Chondrocyte (in vitro differentiated cells): Measurements from ENCODE around the gene PAX7. TPM values are rescaled to one million over a fixed set of nuclear protein-coding genes. Genes with fewer than 3 reads are reported as not detected.

Experiments used
- DNase-seq: peaks from one replicate; pipeline ENCODE4 v3.0.0; 2021; ENCODE audit warnings: mixed read lengths, low spot score
- H3K27ac Mint-ChIP-seq: one replicate; pipeline ENCODE4 v1.8.0; 2021; ENCODE audit warnings: mild to moderate bottlenecking, moderate library complexity, mixed read lengths; ENCODE audit not compliant: unreplicated experiment
- H3K27me3 Mint-ChIP-seq: 2 replicates; pipeline ENCODE4 v1.8.0; 2021; ENCODE audit warnings: low read depth, mixed read lengths
- H3K36me3 Mint-ChIP-seq: 2 replicates; pipeline ENCODE4 v1.8.0; 2021; ENCODE audit warnings: low read depth, mixed read lengths
- H3K4me1 Mint-ChIP-seq: 2 replicates; pipeline ENCODE4 v1.8.0; 2021; ENCODE audit warnings: low read depth, mild to moderate bottlenecking, mixed read lengths
- H3K4me3 Mint-ChIP-seq: one replicate; pipeline ENCODE4 v1.8.0; 2021; ENCODE audit warnings: mild to moderate bottlenecking, moderate library complexity, mixed read lengths; ENCODE audit not compliant: unreplicated experiment
- H3K9me3 Mint-ChIP-seq: 2 replicates; pipeline ENCODE4 v1.8.0; 2021; ENCODE audit warnings: low read depth, mixed read lengths
- total RNA-seq: library from RNA; stranded (reverse); gene quantifications from 3 replicates; pipeline ENCODE4 v1.2.1, GENCODE V29; 2021
- TF ChIP-seq, protein P1 (sequence below): fragments of 200-600 bp; sonication (generic); IDR thresholded peaks from 2 replicates; pipeline ENCODE4 v1.5.0; 2021; ENCODE audit warnings: antibody characterized with exemption, mild to moderate bottlenecking, moderate library complexity

The PAX7 gene
- total RNA-seq, 1 donor from 2014 or later, result not detected

DNA sequence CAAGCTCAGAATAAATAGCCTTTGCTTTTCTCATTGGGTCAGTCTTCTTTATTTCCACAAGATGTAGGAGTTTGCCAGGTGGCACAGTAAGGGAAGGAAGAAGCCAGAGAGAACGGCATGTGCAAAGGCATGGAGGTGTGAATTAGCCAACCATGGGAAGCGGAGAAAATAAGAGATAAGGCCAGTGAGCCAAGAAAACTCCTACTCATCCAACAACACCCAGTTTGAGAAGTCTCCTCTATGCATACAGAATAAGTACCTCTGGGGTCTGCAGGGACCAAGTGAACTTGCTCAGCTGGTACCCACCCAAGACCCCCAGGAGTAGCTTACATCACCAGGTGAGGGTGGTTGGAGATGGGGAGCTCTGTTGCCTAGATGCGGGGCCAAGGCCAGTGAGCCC lies 162.1 kb downstream of the PAX7 start:
- Mint-ChIP-seq H3K9me3 (peaks cover 3% of the 10 kb centered on the region), H3K27ac (no peak overlapping the region)

DNA sequence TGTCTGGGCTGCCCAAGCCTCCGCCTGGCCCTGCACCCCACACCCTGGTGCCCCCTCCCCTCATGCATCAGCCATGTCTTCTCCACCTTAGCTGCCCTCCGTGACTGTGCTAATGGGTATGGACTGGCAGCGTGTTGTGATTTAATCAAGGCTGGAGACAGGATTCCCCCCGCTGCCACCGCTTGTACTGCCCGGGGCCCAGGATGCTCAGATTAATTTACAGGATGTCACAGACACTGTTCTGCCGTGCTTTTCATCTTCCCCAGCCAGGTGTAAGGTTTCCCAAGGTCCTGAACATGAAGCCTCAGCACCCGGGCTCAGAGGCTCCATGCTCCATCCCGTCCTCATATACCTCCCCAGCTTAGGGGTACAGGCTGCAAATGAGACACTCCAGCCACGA lies 162.5 kb downstream of the PAX7 start:
- DNase-seq, result no peak
- no peak overlapping the region for H3K4me3 Mint-ChIP-seq
- H3K27ac Mint-ChIP-seq, result no peak overlapping the region
- peaks cover 48% of the 10 kb centered on the region for H3K27me3 Mint-ChIP-seq
- no peaks in the 10 kb centered on the region for H3K36me3 Mint-ChIP-seq
- no peaks in the 10 kb centered on the region for H3K4me1 Mint-ChIP-seq
- TF ChIP-seq, protein P1, sequence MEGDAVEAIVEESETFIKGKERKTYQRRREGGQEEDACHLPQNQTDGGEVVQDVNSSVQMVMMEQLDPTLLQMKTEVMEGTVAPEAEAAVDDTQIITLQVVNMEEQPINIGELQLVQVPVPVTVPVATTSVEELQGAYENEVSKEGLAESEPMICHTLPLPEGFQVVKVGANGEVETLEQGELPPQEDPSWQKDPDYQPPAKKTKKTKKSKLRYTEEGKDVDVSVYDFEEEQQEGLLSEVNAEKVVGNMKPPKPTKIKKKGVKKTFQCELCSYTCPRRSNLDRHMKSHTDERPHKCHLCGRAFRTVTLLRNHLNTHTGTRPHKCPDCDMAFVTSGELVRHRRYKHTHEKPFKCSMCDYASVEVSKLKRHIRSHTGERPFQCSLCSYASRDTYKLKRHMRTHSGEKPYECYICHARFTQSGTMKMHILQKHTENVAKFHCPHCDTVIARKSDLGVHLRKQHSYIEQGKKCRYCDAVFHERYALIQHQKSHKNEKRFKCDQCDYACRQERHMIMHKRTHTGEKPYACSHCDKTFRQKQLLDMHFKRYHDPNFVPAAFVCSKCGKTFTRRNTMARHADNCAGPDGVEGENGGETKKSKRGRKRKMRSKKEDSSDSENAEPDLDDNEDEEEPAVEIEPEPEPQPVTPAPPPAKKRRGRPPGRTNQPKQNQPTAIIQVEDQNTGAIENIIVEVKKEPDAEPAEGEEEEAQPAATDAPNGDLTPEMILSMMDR, result no peak
- peaks cover 3% of the 10 kb centered on the region for H3K9me3 Mint-ChIP-seq

More for the DNA sequence above, 162.1 kb downstream of the PAX7 start:
- Mint-ChIP-seq H3K4me1 (no peaks in the 10 kb centered on the region), H3K36me3 (no peaks in the 10 kb centered on the region), H3K27me3 (peaks cover 48% of the 10 kb centered on the region), H3K4me3 (no peak overlapping the region)
- TF ChIP-seq, protein P1, result no peak
- no peak for DNase-seq

DNA sequence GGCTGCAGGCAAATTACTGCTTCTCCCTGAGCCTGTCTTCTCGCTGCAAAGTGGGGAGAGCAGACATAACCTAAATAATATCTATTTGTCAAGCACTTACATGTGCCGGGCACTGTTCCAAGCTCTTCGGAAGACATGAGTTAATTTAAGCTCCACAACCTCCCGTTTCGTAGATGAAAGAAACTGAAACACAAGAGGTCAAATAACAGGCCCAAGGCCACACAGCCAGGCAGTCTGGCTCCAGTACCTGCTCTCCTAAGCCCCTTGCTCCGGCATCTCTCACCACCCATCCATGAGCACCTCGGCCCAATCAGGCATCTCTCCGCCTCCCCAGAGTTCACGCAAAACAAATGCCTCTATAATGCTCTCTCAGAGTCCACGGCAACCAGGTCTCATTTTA lies 163.4 kb downstream of the PAX7 start:
- DNase-seq, result no peak
- no peaks in the 10 kb centered on the region for H3K36me3 Mint-ChIP-seq
- TF ChIP-seq, protein P1, result no peak
- H3K27ac Mint-ChIP-seq, result no peak overlapping the region
- no peaks in the 10 kb centered on the region for H3K4me1 Mint-ChIP-seq
- H3K4me3 Mint-ChIP-seq, result no peak overlapping the region
- H3K9me3 Mint-ChIP-seq, result peaks cover 3% of the 10 kb centered on the region
- H3K27me3 Mint-ChIP-seq, result peaks cover 45% of the 10 kb centered on the region

DNA sequence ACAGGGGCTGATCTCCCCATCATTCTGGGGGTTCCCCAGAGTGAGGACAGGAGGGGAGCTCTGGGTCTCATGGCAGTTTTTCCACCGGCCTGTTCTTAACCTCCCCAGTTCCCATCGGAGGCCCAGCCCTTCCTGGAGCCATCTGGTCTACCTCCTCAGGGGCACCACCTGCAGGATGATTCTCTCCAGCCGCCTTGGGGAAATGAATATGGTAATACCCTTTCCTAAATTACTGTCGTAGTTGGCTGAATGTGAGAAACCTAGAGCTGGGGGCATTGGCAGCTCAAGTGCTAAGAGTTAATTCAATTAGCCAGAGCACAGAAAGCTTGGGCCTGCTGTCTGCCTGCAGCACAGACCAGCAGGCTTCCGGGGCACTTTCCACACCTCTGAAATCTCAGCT lies 163.9 kb downstream of the PAX7 start:
- H3K36me3 Mint-ChIP-seq, result no peaks in the 10 kb centered on the region

DNA sequence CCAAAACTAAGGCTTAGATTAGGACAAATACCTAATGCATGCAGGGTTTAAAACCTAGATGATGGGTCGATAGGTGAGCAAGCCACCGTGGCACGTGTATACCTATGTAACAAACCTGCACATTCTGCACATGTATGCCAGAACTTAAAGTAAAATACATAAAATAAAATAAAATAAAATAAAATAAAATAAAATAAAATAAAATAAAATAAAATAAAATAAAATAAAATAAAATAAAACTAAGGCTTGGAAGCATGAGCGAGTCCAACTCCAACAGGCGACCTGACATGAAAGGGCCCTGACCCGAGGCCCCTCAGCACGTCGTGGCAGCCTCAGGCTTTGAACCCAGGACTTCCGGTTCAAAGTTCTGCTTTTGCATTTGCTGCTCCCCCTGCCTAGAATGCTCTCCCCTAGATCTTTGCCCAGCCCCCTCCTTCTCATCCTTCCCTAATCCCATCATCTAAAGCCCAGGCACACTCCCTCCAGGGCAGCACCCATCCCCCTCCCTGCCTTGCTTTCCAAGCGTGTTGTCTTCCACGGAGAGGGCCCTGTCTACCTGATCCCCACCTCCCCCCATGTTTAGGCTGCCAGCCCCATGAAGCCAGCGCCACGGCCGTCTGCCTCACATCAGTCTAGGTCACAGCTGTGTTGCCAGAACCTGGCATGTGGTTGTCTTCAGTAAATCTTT lies 164.5 kb downstream of the PAX7 start:
- no peaks in the 10 kb centered on the region for H3K36me3 Mint-ChIP-seq
- H3K9me3 Mint-ChIP-seq, result peaks cover 3% of the 10 kb centered on the region
- H3K27me3 Mint-ChIP-seq, result peaks cover 37% of the 10 kb centered on the region
- no peaks in the 10 kb centered on the region for H3K4me1 Mint-ChIP-seq
- H3K27ac Mint-ChIP-seq, result no peak overlapping the region
- H3K4me3 Mint-ChIP-seq, result no peak overlapping the region
- no peak for DNase-seq
- TF ChIP-seq, protein P1, result no peak

More for the DNA sequence above, 163.9 kb downstream of the PAX7 start:
- Mint-ChIP-seq H3K9me3 (peaks cover 3% of the 10 kb centered on the region), H3K4me3 (no peak overlapping the region), H3K27me3 (peaks cover 42% of the 10 kb centered on the region), H3K27ac (no peak overlapping the region), H3K4me1 (no peaks in the 10 kb centered on the region)
- DNase-seq, result no peak
- TF ChIP-seq, protein P1, result peak; percentile 16
